Pancreas (tissue), 10 donors: ENCODE data around the gene PFDN2. TPM values are rescaled to one million over a fixed set of nuclear protein-coding genes. Genes with fewer than 3 reads are reported as not detected.

Experiments used
- ATAC-seq, 4 donors: fragments of 200-7000 bp; cut with Tn5 transposase; one replicate each; pipeline versions ENCODE4 v1.8.0 to v1.9.1; 2020; ENCODE audit warnings: mild to moderate bottlenecking in 4 of 4, moderate library complexity in 4 of 4
- DNase-seq, 6 donors: peaks; one replicate each; pipeline ENCODE4 v3.0.0-alpha.2; 2020
- FAIRE-seq: peaks from 2 replicates; lab custom pipeline; 2012; peaks lifted over from hg19 to GRCh38; lab: Jason Lieb, UNC
- H3K27ac ChIP-seq, 4 donors: fragments of 200-600 bp; sonication (generic); 1 replicate in 3 of 4; 2 replicates in 1 of 4; pipeline versions ENCODE4 v1.5.0 to v1.8.0; 2020
- H3K27me3 ChIP-seq, 4 donors: fragments of 200-600 bp; one replicate each; pipeline ENCODE4 v1.8.0; 2021
- H3K36me3 ChIP-seq, 3 donors: fragments of 200-600 bp; sonication (generic) in 1 of 3; one replicate each; pipeline versions ENCODE4 v1.5.0 to v1.8.0; 2020 to 2021
- H3K4me1 ChIP-seq, 3 donors: fragments of 200-600 bp; one replicate each; pipeline ENCODE4 v1.8.0; 2021
- H3K4me3 ChIP-seq, 4 donors: fragments of 200-600 bp; sonication (generic) in 2 of 4; one replicate each; pipeline versions ENCODE4 v1.5.0 to v1.8.0; 2020 to 2021
- H3K9me3 ChIP-seq, 4 donors: fragments of 200-600 bp; one replicate each; pipeline ENCODE4 v1.8.0; 2021
- WGBS, 2 donors: extraction: QIAGEN DNeasy Blood & Tissue Kit; methylation state at CpG; one replicate each; pipeline ENCODE4 v1.1.7; 2013; 5-methylcytosine and 5-hydroxymethylcytosine counted together
- intact Hi-C, 3 donors: fragments of 100-400 bp; cut with DNase I; formaldehyde crosslinking; loops; one replicate each; pipeline versions ENCODE4 v1.11.1 to v1.14.2; 2022
- polyA plus RNA-seq, 2 donors: library from polyadenylated mRNA; stranded (reverse); fragments of 200-250 nt; gene quantifications; one replicate each; pipeline ENCODE4 v1.2.3, GENCODE V29; 2013
- total RNA-seq, 6 donors: library from RNA; stranded (reverse); fragmentation: NEBNext Ultra II Directional in 4 of 6; extraction: Animal tissue kit (Norgen Biotek cat#: 25700) in 4 of 6; gene quantifications; one replicate each; pipeline versions ENCODE4 v1.2.1 to v1.2.4, GENCODE V29; 2021 to 2023
- TF ChIP-seq, protein P1 (sequence below), 4 donors: fragments of 200-600 bp; sonication (generic) in 3 of 4; IDR thresholded peaks; one replicate each; pipeline versions ENCODE4 v1.5.0 to v1.8.0; 2021; ENCODE audit warnings: antibody characterized with exemption in 4 of 4
- donor health status: healthy with polysubstance abuse.
- donor health status: DM: no; HTN: no; CAD: no; lungs with moderate emphysema.
- donor health status: DM: no; HTN: no; CAD: no.
- donor health status: control.
- donor health status: control.
- donor health status: Bipolar disorder and iron deficiency.
- donor health status: DM: yes; HTN: yes; CAD: no.
- donor health status: DM: no; HTN: no; CAD: no.
- donor health status: DM: no; HTN: no; CAD: no.
- donor health status: DM: yes; HTN: yes; CAD: no.

Gene PFDN2
- total and polyA plus RNA-seq, 8 donors, result 9.8 to 91.6 (median 18.7) TPM

GRCh38 chr1:161133220-161133740, 15.4 kb upstream of the PFDN2 start:
- H3K36me3 ChIP-seq, result peaks cover 0 to under 1% (median 0%) of the 10 kb centered on the region in 3 donors
- intact Hi-C loops, result loop anchor here in 1 of 3 donors (10.0 kb wide), 1 partner anchor 298 kb away; no protein-coding TSS in a partner anchor
- TF ChIP-seq, protein P1, sequence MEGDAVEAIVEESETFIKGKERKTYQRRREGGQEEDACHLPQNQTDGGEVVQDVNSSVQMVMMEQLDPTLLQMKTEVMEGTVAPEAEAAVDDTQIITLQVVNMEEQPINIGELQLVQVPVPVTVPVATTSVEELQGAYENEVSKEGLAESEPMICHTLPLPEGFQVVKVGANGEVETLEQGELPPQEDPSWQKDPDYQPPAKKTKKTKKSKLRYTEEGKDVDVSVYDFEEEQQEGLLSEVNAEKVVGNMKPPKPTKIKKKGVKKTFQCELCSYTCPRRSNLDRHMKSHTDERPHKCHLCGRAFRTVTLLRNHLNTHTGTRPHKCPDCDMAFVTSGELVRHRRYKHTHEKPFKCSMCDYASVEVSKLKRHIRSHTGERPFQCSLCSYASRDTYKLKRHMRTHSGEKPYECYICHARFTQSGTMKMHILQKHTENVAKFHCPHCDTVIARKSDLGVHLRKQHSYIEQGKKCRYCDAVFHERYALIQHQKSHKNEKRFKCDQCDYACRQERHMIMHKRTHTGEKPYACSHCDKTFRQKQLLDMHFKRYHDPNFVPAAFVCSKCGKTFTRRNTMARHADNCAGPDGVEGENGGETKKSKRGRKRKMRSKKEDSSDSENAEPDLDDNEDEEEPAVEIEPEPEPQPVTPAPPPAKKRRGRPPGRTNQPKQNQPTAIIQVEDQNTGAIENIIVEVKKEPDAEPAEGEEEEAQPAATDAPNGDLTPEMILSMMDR (IDR thresholded peaks at IDR 0.05), result no peak
- peak overlapping the region; percentile 87 to 97 (median 92) for H3K27ac ChIP-seq
- H3K9me3 ChIP-seq, result no peaks in the 10 kb centered on the region
- WGBS, 2 donors, result 3 to 4% methylated on average over 11 of the region's 11 CpGs
- ATAC-seq (peak in 1 of 4 donors; percentile 51), DNase-seq (no peak), FAIRE-seq (no peak)
- H3K4me1 ChIP-seq, result peaks cover 6 to 12% (median 9%) of the 10 kb centered on the region in 3 donors
- H3K27me3 ChIP-seq, result no peaks in the 10 kb centered on the region
- peak overlapping the region; percentile 51 to 79 (median 64) for H3K4me3 ChIP-seq

DNA sequence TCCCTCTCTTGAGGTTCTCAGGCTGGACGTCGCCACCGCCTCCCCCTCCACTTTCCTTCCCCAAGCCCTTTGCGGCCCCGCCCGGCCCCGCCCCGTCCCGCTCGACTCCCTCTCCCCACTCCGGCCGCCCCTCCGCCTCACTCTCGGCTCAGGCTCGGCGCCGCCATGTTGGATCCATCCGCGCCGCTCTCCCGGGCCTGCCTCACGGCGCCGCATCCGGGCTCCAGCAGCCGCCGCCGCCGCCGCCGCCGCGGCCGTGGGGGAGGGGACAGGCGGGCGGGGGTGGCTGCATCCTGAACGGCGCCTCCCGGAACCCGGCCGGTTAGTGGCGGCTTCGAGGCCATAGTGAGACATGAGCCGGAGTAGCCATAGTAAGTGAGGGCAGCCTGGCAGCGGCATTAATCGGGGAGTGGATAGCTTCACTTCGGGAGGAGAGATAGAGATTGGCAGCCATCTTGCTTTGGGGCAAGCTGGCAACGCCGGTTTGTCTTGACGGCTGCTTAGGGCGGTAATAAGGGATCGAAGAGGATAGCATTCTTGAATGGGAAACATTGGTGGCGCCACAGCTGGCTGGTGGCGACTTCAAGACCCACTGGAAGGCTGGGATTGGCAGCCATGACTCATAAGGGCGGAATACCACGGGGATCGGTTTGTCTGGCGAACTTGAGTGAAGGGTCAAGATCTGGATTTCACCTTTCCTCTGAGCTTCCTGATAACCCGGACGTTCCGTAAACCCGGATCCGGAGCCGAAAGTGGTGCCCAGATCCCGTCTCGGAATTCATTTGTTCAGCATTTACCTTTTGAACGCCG, 14.8 kb upstream of the PFDN2 start, which contains the start of gene DEDD:
TSS of gene DEDD (minus strand) at position 258 of the 810 bp plus-strand sequence. CDS start 8,205 bp downstream, outside the sequence.
- peak within 1 kb of the TSS; percentile 87 to 97 (median 92) for H3K27ac ChIP-seq
- DNase-seq (peak; percentile 89 to 96 (median 94)), FAIRE-seq (no peak), ATAC-seq (peak; percentile 89 to 95 (median 93))
- no peaks in the 10 kb centered on the region for H3K27me3 ChIP-seq
- TF ChIP-seq, protein P1 (IDR thresholded peaks at IDR 0.05), result no peak
- H3K4me3 ChIP-seq, result peak within 1 kb of the TSS; percentile 51 to 79 (median 64)
- intact Hi-C loops, result loop anchor here in 1 of 3 donors (10.0 kb wide), 1 partner anchor 298 kb away; no protein-coding TSS in a partner anchor
- H3K36me3 ChIP-seq, result peaks cover 0 to 4% (median 0%) of the 10 kb centered on the region in 3 donors
- peaks cover 6 to 12% (median 9%) of the 10 kb centered on the region in 3 donors for H3K4me1 ChIP-seq
- 0 to 1% methylated on average over 65 to 68 of the region's 68 CpGs for WGBS, 2 donors
- no peaks in the 10 kb centered on the region for H3K9me3 ChIP-seq

GRCh38 chr1:161131523-161132409, 13.9 kb upstream of the PFDN2 start:
- WGBS, 2 donors, result 2 to 4% methylated on average over 22 of the region's 22 CpGs
- FAIRE-seq, result no peak
- peaks cover 6 to 12% (median 9%) of the 10 kb centered on the region in 3 donors for H3K4me1 ChIP-seq

GRCh38 chr1:161130266-161130665, 12.4 kb upstream of the PFDN2 start:
- DNase-seq (no peak), ATAC-seq (no peak), FAIRE-seq (no peak)
- intact Hi-C loops, result loop anchor here in 1 of 3 donors (10.0 kb wide), 1 partner anchor 295 kb away; no protein-coding TSS in a partner anchor
- Histone ChIP-seq H3K36me3 (peaks cover 0 to 10% (median 0%) of the 10 kb centered on the region in 3 donors), H3K27ac (no peak overlapping the region), H3K4me1 (peaks cover 6 to 12% (median 9%) of the 10 kb centered on the region in 3 donors), H3K27me3 (no peaks in the 10 kb centered on the region), H3K9me3 (no peaks in the 10 kb centered on the region), H3K4me3 (no peak overlapping the region)
- TF ChIP-seq, protein P1 (IDR thresholded peaks at IDR 0.05), result no peak
- WGBS, 2 donors, result 39 to 47% methylated on average over 1 of the region's 1 CpG

More at GRCh38 chr1:161131523-161132409, 13.9 kb upstream of the PFDN2 start:
- ATAC-seq, result peak in 3 of 4 donors; percentile 5 to 15 (median 10)
- peak overlapping the region; percentile 87 to 97 (median 92) for H3K27ac ChIP-seq
- TF ChIP-seq, protein P1 (IDR thresholded peaks at IDR 0.05), result no peak
- intact Hi-C loops, result loop anchor here in 1 of 3 donors (10.0 kb wide), 1 partner anchor 297 kb away; no protein-coding TSS in a partner anchor
- peak overlapping the region; percentile 51 to 79 (median 64) for H3K4me3 ChIP-seq
- H3K36me3 ChIP-seq, result peaks cover 0 to 4% (median 0%) of the 10 kb centered on the region in 3 donors
- DNase-seq, result no peak
- H3K27me3 ChIP-seq, result no peaks in the 10 kb centered on the region
- H3K9me3 ChIP-seq, result no peaks in the 10 kb centered on the region
